PC-9 (cell line): ENCODE measurements around the gene CYYR1.

Experiments used
- CTCF ChIP-seq: fragments of 200-600 bp; sonication (generic); conservative IDR thresholded peaks from 2 replicates; pipeline ENCODE4 v1.6.1; 2017; ENCODE audit warnings: mixed run types, antibody characterized with exemption, mild to moderate bottlenecking, moderate library complexity
- EZH2 ChIP-seq: fragments of 200-600 bp; sonication (generic); IDR thresholded peaks from 2 replicates; pipeline ENCODE4 v1.8.0; 2017; ENCODE audit warnings: antibody characterized with exemption, low read depth

GRCh38 chr21:26595971-26596370, 22.9 kb upstream of the CYYR1 start:
- TF ChIP-seq EZH2 = no peak
- TF ChIP-seq CTCF = no peak
